HG03442 (cell line): ENCODE results near the gene PSME3.

ENCODE experiments used
- ATAC-seq: cut with Tn5 transposase; IDR thresholded peaks from one replicate; pipeline ENCODE4 v1.9.1; 2021; ENCODE audit warnings: mild to moderate bottlenecking, moderate library complexity; ENCODE audit not compliant: unreplicated experiment

Gene PSME3

GRCh38 chr17:42814633-42815399 lies 18.4 kb upstream of the PSME3 start:
- no peak for ATAC-seq

GRCh38 chr17:42817866-42818265 lies 15.3 kb upstream of the PSME3 start:
- no peak for ATAC-seq

GRCh38 chr17:42818379-42818778 lies 14.8 kb upstream of the PSME3 start:
- ATAC-seq: no peak

- no peak for ATAC-seq
Observed at GRCh38 chr17:42819939-42820535, 13.2 kb upstream of the PSME3 start.

- ATAC-seq: no peak
Observed at GRCh38 chr17:42821176-42821575, 12.0 kb upstream of the PSME3 start.

GRCh38 chr17:42827472-42827871 lies 5.7 kb upstream of the PSME3 start:
- no peak for ATAC-seq

- ATAC-seq: no peak
Observed at GRCh38 chr17:42830971-42831370, 2.2 kb upstream of the PSME3 start.

GRCh38 chr17:42832213-42832933 lies 824 bp upstream of the PSME3 start:
- no peak for ATAC-seq

- ATAC-seq: no peak
Observed at GRCh38 chr17:42833767-42834422, 698 bp downstream of the PSME3 start.

GRCh38 chr17:42835732-42836131 lies 2.5 kb downstream of the PSME3 start:
- no peak for ATAC-seq

GRCh38 chr17:42841975-42842685 lies 8.9 kb downstream of the PSME3 start:
- ATAC-seq: no peak

GRCh38 chr17:42843358-42843934 lies 10.2 kb downstream of the PSME3 start:
- ATAC-seq: no peak

GRCh38 chr17:42844271-42844670 lies 11.1 kb downstream of the PSME3 start, which contains the start of gene AOC2:
Gene AOC2 (plus strand): TSS chr17:42844580. CDS start chr17:42844627, 47 bp downstream.
- no peak for ATAC-seq

GRCh38 chr17:42844761-42845555 lies 11.8 kb downstream of the PSME3 start:
- ATAC-seq: no peak

- ATAC-seq: no peak
Observed at GRCh38 chr17:42845556-42845917, 12.3 kb downstream of the PSME3 start.

- no peak for ATAC-seq
Observed at GRCh38 chr17:42845918-42846593, 12.9 kb downstream of the PSME3 start.

- ATAC-seq: no peak
Observed at GRCh38 chr17:42846594-42847280, 13.5 kb downstream of the PSME3 start.

- ATAC-seq: no peak
Observed at GRCh38 chr17:42848093-42848492, 14.9 kb downstream of the PSME3 start.
